Measurements from ENCODE around the gene WDR33. TPM values are rescaled to one million over a fixed set of nuclear protein-coding genes. Genes with fewer than 3 reads are reported as not detected.

The WDR33 gene
- total and polyA plus RNA-seq, 2 of the 4 experiments (the other 2 are of a cell fraction): 19.6 to 41.2 TPM

DNA sequence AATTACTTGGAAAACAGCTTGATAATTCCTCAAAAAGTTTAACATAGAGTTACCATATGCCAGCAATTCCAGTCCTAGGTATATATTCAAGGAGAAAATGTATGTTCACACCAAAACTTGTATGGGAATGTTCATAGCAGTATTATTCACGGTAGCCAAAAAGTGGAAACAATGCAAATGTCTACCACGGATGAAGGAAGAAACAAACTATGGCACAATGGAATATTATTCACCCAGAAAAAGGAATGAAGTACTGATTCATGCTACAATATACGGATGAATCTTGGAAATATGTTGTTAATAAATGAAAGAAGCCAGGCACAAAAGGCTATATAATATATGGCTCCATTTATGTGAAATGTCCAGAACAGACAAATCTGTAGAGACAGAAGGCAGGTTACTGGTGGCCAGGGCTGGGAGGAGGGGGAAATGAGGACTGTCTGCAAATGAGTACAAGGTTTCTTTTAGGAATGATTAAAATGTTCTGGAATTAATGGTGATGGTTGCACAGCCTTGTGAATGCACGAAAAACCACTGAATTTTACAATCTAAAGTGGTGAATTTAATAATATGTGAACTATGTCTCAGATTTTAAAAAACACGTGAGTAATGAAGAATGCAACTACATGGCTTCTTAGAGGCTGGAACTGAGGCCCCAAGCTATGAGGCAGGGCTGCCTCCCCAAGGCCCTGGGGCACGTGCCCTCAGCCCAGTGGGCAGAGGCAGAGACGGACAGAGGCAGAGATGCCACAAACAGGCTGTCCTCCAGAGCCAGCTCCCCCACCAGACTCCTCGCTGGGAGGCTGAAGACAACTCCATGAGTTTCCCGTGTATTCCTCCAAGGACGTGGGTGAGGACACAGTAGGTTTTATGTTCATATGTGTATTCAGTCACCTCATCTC, 140.7 kb downstream of the WDR33 start:
- H3K4me3 ChIP-seq (ENCODE audit: insufficient read depth, low read depth, low read length): no peak overlapping the region
- H3K4ac ChIP-seq (ENCODE audit: low read depth, low read length): no peak overlapping the region
- peaks cover 13 to 62% of the 10 kb centered on the region in 2 experiments for H3K79me1 ChIP-seq (ENCODE audit: low read depth in 1 of 2, low read length in 2 of 2)
- H3K18ac ChIP-seq (ENCODE audit: low read depth, low read length): no peak overlapping the region
- no peak overlapping the region for H3K9ac ChIP-seq (ENCODE audit: low read depth, low read length)
- H3K4me1 ChIP-seq (ENCODE audit: control insufficient read depth, insufficient read depth, low read length): peaks cover 7% of the 10 kb centered on the region; the same call in 1 of the 2 replicates
- peaks cover 1% of the 10 kb centered on the region; the same call in 1 of the 2 replicates for H3K36me3 ChIP-seq (ENCODE audit: control insufficient read depth, insufficient read depth, low read length)
- BruUV-seq (replicated peaks): no TSS peak
- POLR2A ChIA-PET (ENCODE audit: unreplicated experiment): no interaction called here
- H3K9me1 ChIP-seq (ENCODE audit: insufficient read depth, low read length): peaks cover 18% of the 10 kb centered on the region
- CTCF ChIA-PET: no interaction called here
- no peaks in the 10 kb centered on the region for H3K9me3 ChIP-seq (ENCODE audit: control insufficient read depth, insufficient read depth, low read length)
- H3K56ac ChIP-seq (ENCODE audit: extremely low read depth, insufficient read depth, low read length): no peak overlapping the region
- WGBS, 2 experiments (ENCODE audit: extremely low coverage in 2 of 2, insufficient read length in 1 of 2): 80% methylated on average over 1 of the region's 10 CpGs; no CpG with 5 or more reads in 1 of the 2 experiments
- no peak overlapping the region for H2BK20ac ChIP-seq (ENCODE audit: low read depth, low read length)
- H3K23ac ChIP-seq (ENCODE audit: low read depth, low read length): no peak overlapping the region
- H3K4me2 ChIP-seq (ENCODE audit: low read depth, low read length): no peak overlapping the region
- peaks cover 56% of the 10 kb centered on the region for H4K20me1 ChIP-seq (ENCODE audit: insufficient read depth, low read length)
- no peak for DNase-seq
- H2AK9ac ChIP-seq (replicated peaks; ENCODE audit: low read depth, low read length, poor library complexity): no peak overlapping the region
- H4K5ac ChIP-seq (ENCODE audit: low read depth, low read length): no peak overlapping the region
- no peak overlapping the region for H2BK120ac ChIP-seq (ENCODE audit: low read depth, low read length)
- ATAC-seq (ENCODE audit: low read depth): no peak
- no peaks in the 10 kb centered on the region for H3K27me3 ChIP-seq (ENCODE audit: control insufficient read depth, insufficient read depth, low read length)
- H4K8ac ChIP-seq (ENCODE audit: low read depth in 2 of 2, low read length in 2 of 2): no peak overlapping the region
- no peak overlapping the region; the same call in 1 of the 2 replicates for H2AK5ac ChIP-seq (ENCODE audit: low read depth, low read length)
- no peak overlapping the region for H2BK15ac ChIP-seq (ENCODE audit: low read depth, low read length)
- H3K27ac ChIP-seq (ENCODE audit: insufficient read depth, low read length): no peak overlapping the region
- H2AFZ ChIP-seq (replicated peaks; ENCODE audit: low read length, poor library complexity): no peak overlapping the region
- H2BK5ac ChIP-seq (ENCODE audit: low read depth, low read length, poor library complexity, severe bottlenecking): no peak overlapping the region
- no peak overlapping the region for H3K14ac ChIP-seq (replicated peaks; ENCODE audit: low read depth, low read length)
- no peak overlapping the region for H4K91ac ChIP-seq (ENCODE audit: insufficient read depth, low read depth, low read length)
- dilution Hi-C loops (cut with HindIII; ENCODE audit: low sequenced_read_pairs, unreplicated experiment): no loop called here
- intact Hi-C loops (cut with micrococcal nuclease): no loop called here
- in situ Hi-C loops (cut with MboI; ENCODE audit: low sequenced_read_pairs): no loop called here
- no peak for TF ChIP-seq MAZ (IDR thresholded peaks at IDR 0.05; ENCODE audit: borderline replicate concordance, low read depth, low read length)
- no peak for TF ChIP-seq FOS (IDR thresholded peaks at IDR 0.05; ENCODE audit: low read depth, low read length)
- no peak for TF ChIP-seq MXI1 (IDR thresholded peaks at IDR 0.05; ENCODE audit: borderline replicate concordance, low read depth, low read length)
- TF ChIP-seq SMC3 (IDR thresholded peaks at IDR 0.05; ENCODE audit: low read depth, low read length): no peak
- TF ChIP-seq, protein P1, sequence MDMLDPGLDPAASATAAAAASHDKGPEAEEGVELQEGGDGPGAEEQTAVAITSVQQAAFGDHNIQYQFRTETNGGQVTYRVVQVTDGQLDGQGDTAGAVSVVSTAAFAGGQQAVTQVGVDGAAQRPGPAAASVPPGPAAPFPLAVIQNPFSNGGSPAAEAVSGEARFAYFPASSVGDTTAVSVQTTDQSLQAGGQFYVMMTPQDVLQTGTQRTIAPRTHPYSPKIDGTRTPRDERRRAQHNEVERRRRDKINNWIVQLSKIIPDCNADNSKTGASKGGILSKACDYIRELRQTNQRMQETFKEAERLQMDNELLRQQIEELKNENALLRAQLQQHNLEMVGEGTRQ (IDR thresholded peaks at IDR 0.05; ENCODE audit: low read depth, low read length): no peak
- TF ChIP-seq, protein P2, sequence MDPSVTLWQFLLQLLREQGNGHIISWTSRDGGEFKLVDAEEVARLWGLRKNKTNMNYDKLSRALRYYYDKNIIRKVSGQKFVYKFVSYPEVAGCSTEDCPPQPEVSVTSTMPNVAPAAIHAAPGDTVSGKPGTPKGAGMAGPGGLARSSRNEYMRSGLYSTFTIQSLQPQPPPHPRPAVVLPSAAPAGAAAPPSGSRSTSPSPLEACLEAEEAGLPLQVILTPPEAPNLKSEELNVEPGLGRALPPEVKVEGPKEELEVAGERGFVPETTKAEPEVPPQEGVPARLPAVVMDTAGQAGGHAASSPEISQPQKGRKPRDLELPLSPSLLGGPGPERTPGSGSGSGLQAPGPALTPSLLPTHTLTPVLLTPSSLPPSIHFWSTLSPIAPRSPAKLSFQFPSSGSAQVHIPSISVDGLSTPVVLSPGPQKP (IDR thresholded peaks at IDR 0.05; ENCODE audit: borderline replicate concordance, low read depth, low read length): no peak
- no peak for TF ChIP-seq NFE2L2 (IDR thresholded peaks at IDR 0.05; ENCODE audit: low read depth, low read length)
- TF ChIP-seq CHD1 (IDR thresholded peaks at IDR 0.05; ENCODE audit: low read depth, low read length): no peak
- no peak for TF ChIP-seq CEBPB (IDR thresholded peaks at IDR 0.05; ENCODE audit: low read depth, low read length)
- no peak for TF ChIP-seq POLR2A (IDR thresholded peaks at IDR 0.05; ENCODE audit: low read depth, low read length)
- no peak for TF ChIP-seq MAFK (IDR thresholded peaks at IDR 0.05; ENCODE audit: low read depth, low read length)
- TF ChIP-seq BHLHE40 (IDR thresholded peaks at IDR 0.05; ENCODE audit: low read depth, low read length): no peak
- TF ChIP-seq RFX5 (IDR thresholded peaks at IDR 0.05; ENCODE audit: low read depth, low read length): no peak
- TF ChIP-seq RCOR1 (IDR thresholded peaks at IDR 0.05; ENCODE audit: insufficient replicate concordance, low read length): no peak
- TF ChIP-seq, protein P3, sequence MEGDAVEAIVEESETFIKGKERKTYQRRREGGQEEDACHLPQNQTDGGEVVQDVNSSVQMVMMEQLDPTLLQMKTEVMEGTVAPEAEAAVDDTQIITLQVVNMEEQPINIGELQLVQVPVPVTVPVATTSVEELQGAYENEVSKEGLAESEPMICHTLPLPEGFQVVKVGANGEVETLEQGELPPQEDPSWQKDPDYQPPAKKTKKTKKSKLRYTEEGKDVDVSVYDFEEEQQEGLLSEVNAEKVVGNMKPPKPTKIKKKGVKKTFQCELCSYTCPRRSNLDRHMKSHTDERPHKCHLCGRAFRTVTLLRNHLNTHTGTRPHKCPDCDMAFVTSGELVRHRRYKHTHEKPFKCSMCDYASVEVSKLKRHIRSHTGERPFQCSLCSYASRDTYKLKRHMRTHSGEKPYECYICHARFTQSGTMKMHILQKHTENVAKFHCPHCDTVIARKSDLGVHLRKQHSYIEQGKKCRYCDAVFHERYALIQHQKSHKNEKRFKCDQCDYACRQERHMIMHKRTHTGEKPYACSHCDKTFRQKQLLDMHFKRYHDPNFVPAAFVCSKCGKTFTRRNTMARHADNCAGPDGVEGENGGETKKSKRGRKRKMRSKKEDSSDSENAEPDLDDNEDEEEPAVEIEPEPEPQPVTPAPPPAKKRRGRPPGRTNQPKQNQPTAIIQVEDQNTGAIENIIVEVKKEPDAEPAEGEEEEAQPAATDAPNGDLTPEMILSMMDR (conservative IDR thresholded peaks at IDR 0.05; ENCODE audit: low read depth, low read length): no peak
